ENCODE results near the gene NEK1. TPM values are rescaled to one million over a fixed set of nuclear protein-coding genes. Genes with fewer than 3 reads are reported as not detected.
A peak's percentile ranks its signal among the peaks of the same experiment; 100 is the strongest.

The NEK1 gene
- total RNA-seq, 1 experiment from 2014 or later, result 18.6 TPM

- no TSS peak for BruUV-seq (replicated peaks)
- CTCF ChIA-PET, result no interaction called here
- intact Hi-C loops (cut with micrococcal nuclease; ENCODE audit: unreplicated experiment), result loop anchor here (1.0 kb wide), 2 partner anchors 25 to 40 kb away; partner anchors contain the start of gene CLCN3
Observed at GRCh38 chr4:169659716-169660670, 47.6 kb upstream of the NEK1 start.

GRCh38 chr4:169658975-169659715, 46.8 kb upstream of the NEK1 start:
- CTCF ChIA-PET, result no interaction called here
- no peak for DNase-seq
- Histone ChIP-seq H4K20me1 (ENCODE audit: insufficient read depth) (no peaks in the 10 kb centered on the region), H3K36me3 (ENCODE audit: low read depth) (no peaks in the 10 kb centered on the region), H3K27me3 (ENCODE audit: insufficient read depth, low read depth) (no peaks in the 10 kb centered on the region), H3K4me2 (peak overlapping the region; percentile 93), H3F3A (ENCODE audit: insufficient read depth, low read depth) (peaks cover 23% of the 10 kb centered on the region), H3K27ac (peak overlapping the region; percentile 98), H2AFZ (no peak overlapping the region), H3K9me2 (ENCODE audit: insufficient read depth) (no peaks in the 10 kb centered on the region; the same call in 1 of the 2 replicates), H3K79me2 (ENCODE audit: low read depth) (peaks cover 53% of the 10 kb centered on the region), H3K9me3 (ENCODE audit: insufficient read depth, low read depth) (no peaks in the 10 kb centered on the region), H3K4me1 (replicated peaks; ENCODE audit: insufficient read depth) (peaks cover 47% of the 10 kb centered on the region), H3K4me3 (peak overlapping the region; percentile 68; the same call in 1 of the 2 replicates)
- BruUV-seq (replicated peaks), result TSS peak; percentile 96
- intact Hi-C loops (cut with micrococcal nuclease; ENCODE audit: unreplicated experiment), result no loop called here
- POLR2A ChIA-PET (ENCODE audit: unreplicated experiment), result interaction anchor here (0.6 to 0.8 kb wide), 4 partner anchors 17 to 649 kb away, joined by 5 to 14 read pairs (median 6); partner anchors contain the start of gene CBR4
- TF ChIP-seq EZH2 (IDR thresholded peaks at IDR 0.05; ENCODE audit: low read depth) (no peak), CTCF (conservative IDR thresholded peaks at IDR 0.05) (no peak)

More at GRCh38 chr4:169659716-169660670, 47.6 kb upstream of the NEK1 start:
- no peaks in the 10 kb centered on the region for H3K9me3 ChIP-seq (ENCODE audit: insufficient read depth, low read depth)
- H3K4me1 ChIP-seq (replicated peaks; ENCODE audit: insufficient read depth), result peaks cover 47% of the 10 kb centered on the region
- H3K27ac ChIP-seq, result peak overlapping the region; percentile 98
- no peaks in the 10 kb centered on the region for H4K20me1 ChIP-seq (ENCODE audit: insufficient read depth)
- no peak for TF ChIP-seq EZH2 (IDR thresholded peaks at IDR 0.05; ENCODE audit: low read depth)
- no peak for TF ChIP-seq CTCF (conservative IDR thresholded peaks at IDR 0.05)
- H3K4me2 ChIP-seq, result peak overlapping the region; percentile 93
- H3F3A ChIP-seq (ENCODE audit: insufficient read depth, low read depth), result peaks cover 23% of the 10 kb centered on the region
- DNase-seq, result peak; percentile 77 to 97
- H3K79me2 ChIP-seq (ENCODE audit: low read depth), result peaks cover 59% of the 10 kb centered on the region
- H3K4me3 ChIP-seq, result peak overlapping the region; percentile 68
- no peaks in the 10 kb centered on the region for H3K27me3 ChIP-seq (ENCODE audit: insufficient read depth, low read depth)
- no peaks in the 10 kb centered on the region for H3K36me3 ChIP-seq (ENCODE audit: low read depth)
- POLR2A ChIA-PET (ENCODE audit: unreplicated experiment), result interaction anchor here (0.5 to 0.8 kb wide), 8 partner anchors 32 to 650 kb away, joined by 3 to 14 read pairs (median 5); partner anchors contain the start of gene CBR4
- no peaks in the 10 kb centered on the region; the same call in 1 of the 2 replicates for H3K9me2 ChIP-seq (ENCODE audit: insufficient read depth)
- peak overlapping the region; percentile 75 for H2AFZ ChIP-seq

GRCh38 chr4:169658196-169658595, 45.8 kb upstream of the NEK1 start:
- Histone ChIP-seq H2AFZ (no peak overlapping the region), H3K27me3 (ENCODE audit: insufficient read depth, low read depth) (no peaks in the 10 kb centered on the region), H3K4me1 (replicated peaks; ENCODE audit: insufficient read depth) (peaks cover 47% of the 10 kb centered on the region), H3K9me2 (ENCODE audit: insufficient read depth) (no peaks in the 10 kb centered on the region; the same call in 1 of the 2 replicates), H3K4me3 (peak overlapping the region; percentile 68; the same call in 1 of the 2 replicates), H3K79me2 (ENCODE audit: low read depth) (peaks cover 45% of the 10 kb centered on the region), H4K20me1 (ENCODE audit: insufficient read depth) (no peaks in the 10 kb centered on the region), H3K36me3 (ENCODE audit: low read depth) (no peaks in the 10 kb centered on the region), H3K4me2 (peak overlapping the region; percentile 93), H3K9me3 (ENCODE audit: insufficient read depth, low read depth) (no peaks in the 10 kb centered on the region), H3K27ac (peak overlapping the region; percentile 98), H3F3A (ENCODE audit: insufficient read depth, low read depth) (peaks cover 23% of the 10 kb centered on the region)
- intact Hi-C loops (cut with micrococcal nuclease; ENCODE audit: unreplicated experiment), result no loop called here
- POLR2A ChIA-PET (ENCODE audit: unreplicated experiment), result no interaction called here
- BruUV-seq (replicated peaks), result no TSS peak
- TF ChIP-seq CTCF (conservative IDR thresholded peaks at IDR 0.05) (no peak), EZH2 (IDR thresholded peaks at IDR 0.05; ENCODE audit: low read depth) (no peak)
- peak in 1 of 2 experiments; percentile 37 for DNase-seq
- CTCF ChIA-PET, result no interaction called here

Measured in PC-9 (cell line).